Fibroblast of peridontal ligament (primary cell): ENCODE data around the gene CACNA2D3.

Experiments used
- DNase-seq: peaks from one replicate; pipeline ENCODE4 v3.0.0-alpha.2; 2010; ENCODE audit errors: extremely low read depth

Gene CACNA2D3

DNA sequence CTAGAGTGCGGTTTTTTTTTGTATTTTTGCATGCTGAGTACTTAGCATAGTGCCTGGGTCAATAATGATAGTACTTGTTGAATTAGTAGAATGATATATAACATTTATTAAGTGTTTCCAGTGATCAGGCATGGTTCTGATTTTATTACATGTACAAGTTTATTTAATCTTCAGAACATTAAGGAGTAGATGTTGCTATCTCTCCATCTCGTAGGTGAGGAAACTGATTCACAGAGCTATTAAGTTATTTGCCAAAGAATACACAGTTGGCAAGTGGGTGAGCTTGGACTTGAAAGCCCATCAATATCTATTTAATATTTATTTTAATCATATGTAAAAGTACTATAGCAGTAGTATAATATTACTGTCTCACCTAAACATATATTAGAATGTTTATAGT lies 219.5 kb downstream of the CACNA2D3 start:
- no peak for DNase-seq

DNA sequence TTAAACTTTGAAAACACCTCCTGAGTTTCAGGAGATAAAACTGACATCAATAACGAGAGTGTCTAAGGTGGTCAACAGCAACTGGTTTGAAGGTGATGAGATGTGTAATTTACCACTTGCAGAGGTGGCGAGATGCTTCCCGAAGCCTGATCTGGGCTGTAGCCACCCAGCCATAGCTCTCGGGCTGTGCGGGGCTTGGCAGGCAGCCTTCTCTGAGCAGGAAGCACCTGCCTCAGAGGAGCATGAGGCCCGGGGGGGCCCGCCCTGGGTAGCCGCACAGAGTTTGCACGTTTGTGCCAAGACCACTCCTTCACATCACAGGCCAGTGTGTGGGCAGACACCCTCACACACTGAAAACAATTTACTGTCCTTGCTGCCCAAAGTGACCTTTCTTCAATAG lies 220.3 kb downstream of the CACNA2D3 start:
- DNase-seq = no peak

DNA sequence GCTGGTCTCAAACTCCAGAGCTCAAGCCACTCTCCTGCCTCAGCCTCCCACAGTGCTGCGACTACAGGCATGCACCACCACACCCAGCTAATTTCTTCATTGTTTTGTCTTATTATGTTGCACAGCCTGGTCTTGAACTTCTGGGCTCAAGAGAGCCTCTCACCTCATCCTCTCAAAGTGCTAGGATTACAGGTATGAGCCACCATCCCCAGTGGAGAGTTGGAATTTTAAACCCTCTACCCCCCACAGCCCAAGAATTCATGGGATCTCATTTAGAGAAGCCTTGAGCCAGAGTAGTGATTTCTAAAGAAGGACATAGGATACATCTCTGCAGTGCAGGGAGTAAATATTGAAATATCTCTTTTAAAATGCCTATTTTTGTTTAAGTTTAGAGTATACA lies 221.1 kb downstream of the CACNA2D3 start:
- DNase-seq = no peak

DNA sequence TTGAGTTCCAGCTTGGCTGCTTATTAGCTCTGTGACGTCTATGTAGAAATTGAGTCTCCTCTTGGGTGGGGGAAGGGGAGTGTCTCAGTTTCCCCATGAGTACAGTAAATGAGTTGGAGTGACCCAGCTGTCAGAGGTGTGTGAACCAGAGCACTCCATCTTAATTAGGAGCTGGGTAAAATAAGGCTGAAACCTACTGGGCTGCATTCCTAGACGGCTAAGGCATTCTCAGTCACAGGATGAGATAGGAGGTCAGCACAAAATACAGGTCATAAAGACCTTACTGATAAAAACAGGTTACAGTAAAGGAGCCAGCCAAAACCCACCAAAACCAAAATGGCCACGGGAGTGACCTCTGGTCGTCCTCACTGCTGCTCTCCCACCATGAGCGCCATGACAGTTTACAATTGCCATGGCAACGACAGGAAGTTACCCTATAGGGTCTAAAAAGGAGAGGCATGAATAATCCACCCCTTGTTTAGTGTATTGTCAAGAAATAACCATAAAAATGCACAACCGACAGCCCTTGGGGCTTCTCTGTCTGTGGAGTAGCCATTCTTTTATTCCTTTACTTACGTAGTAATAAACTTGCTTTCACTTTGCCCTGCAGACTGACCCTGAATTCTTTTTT lies 222.4 kb downstream of the CACNA2D3 start:
- DNase-seq = no peak

DNA sequence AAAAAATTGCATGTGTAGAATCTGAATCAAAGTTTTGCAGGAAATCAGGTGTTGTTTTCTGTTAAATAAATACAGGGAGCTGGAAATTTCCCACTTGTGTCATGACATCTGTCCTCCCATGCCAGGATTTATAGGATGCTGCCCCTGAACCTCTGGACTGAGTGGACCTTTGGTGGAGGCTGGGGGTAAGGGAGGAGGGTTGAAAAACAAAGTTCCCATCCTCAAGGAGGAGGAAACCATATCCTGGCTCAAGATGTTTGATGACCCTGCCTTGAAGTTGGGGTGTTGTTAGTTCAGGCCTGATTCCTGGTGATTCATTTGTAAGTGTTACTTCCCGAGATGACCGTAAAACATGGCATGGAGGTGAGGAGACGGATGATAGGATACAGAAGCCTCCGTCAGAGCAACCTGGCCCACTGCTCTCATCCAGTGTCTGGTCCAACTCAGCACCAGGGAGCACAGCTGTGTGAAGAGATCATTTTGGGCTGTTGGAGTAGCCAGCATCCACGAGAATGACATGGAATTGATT lies 223.6 kb downstream of the CACNA2D3 start:
- DNase-seq = no peak

DNA sequence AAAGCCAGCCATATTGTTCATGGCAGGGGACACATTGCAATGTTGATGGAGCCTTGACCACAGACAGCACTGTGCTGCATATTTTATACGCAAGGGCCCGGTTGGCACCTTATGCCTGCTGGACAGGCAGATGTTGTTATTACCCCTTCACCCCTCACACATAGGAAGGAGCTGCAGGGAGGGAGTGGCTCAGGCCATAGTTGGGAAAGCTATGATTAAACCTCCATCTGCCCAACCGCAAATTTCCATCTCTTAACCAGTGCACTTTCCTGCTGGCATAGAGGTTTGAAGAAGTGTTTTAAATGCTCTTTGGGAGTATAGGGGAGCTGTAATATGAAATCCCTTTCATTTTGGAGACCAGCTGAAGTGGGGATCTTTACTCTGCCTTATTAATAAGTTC lies 224.7 kb downstream of the CACNA2D3 start:
- no peak for DNase-seq

DNA sequence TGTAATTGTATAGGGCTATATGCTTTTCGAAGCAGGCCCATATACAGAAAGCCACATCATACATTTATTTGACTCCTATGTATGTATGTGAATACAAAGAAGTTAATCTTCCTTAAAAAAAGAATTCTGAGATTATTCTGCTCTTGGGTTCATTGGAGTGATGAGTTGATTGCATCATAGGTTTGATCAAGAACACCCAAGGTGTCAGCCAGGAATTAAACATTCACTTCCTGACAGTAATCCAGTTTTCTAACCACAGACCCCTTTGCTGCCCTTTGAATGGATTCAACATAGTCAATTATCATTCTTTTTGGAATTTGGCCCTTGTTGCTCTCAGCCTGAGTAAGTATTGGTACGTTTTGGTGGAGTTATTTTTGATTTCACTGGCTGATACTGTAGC lies 225.6 kb downstream of the CACNA2D3 start:
- no peak for DNase-seq

DNA sequence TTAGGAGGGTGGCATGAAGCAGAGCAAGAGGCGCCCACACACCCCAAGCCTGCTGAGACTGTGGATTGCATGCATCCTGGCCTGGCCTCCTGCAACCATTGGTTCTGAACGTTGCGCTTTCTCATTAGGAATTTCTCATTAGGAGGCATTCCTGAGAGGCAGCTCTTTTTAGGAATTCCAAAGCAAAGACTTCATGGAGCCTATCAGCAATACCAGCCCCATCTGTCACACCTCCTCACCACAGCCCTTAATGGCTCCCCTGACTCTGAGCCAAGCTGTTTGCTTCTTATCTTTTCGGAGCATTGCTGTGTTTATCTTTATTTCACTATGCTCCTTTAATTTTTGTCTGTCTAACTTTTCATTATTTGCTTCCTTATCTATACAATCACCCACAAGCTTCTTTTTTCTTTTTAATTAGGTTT lies 226.9 kb downstream of the CACNA2D3 start:
- no peak for DNase-seq

DNA sequence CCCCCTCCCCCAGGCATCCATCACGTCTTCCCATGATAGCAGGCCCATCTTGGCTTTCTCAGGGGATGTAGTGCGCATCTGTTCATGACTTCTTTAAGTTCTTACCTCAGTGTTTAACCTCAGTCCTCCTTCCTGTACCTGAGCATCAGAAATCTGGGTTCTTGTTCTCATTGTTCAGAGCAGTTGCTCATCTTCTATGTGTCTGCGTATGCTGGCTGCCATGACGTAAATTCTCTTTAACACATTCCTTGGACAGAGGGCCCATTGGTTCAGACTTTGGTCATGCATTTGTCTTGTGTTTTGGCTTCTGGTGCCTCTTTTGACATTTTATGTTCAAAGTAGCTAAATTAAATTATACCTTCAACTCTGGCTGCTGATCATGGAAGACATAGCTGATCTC lies 227.3 kb downstream of the CACNA2D3 start:
- no peak for DNase-seq

DNA sequence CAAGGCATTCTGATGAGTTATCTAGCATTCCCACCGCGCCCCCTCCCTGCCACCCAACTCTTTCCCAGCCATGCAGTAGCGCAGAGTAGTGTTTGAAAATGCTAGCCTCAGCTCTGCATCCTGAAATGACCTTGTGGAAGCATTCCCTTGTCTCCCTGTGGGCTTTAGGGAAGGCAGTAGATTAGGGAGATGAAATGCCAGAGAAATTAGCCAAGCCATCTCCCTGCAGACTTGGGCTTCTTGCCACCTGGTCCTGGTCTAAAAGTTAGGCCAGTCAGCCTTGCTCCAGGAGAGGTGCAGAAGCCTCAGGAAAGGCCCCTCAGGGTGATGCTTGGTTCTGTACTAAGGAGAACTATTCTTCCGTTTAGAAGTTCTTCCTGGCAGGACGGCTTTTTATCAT lies 231.2 kb downstream of the CACNA2D3 start:
- no peak for DNase-seq

DNA sequence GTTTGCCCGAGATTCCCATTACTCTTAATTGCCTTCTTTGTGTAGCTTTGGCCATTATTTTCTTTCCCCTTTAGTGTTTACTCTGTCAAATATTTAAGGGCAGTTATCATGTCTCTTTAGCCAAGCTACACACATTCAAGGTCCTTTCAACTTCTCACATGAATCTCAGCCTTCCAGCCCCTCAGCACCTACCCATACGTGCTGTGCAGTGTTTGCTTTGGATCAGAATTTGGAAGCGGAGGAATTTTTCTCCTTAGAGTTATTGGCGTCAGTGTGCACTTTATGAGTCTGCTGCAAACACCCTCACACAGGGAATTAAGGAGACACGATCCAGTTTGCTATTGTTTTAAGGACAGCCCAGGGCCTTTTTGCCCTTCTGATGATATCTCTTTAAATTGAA lies 231.6 kb downstream of the CACNA2D3 start:
- no peak for DNase-seq

DNA sequence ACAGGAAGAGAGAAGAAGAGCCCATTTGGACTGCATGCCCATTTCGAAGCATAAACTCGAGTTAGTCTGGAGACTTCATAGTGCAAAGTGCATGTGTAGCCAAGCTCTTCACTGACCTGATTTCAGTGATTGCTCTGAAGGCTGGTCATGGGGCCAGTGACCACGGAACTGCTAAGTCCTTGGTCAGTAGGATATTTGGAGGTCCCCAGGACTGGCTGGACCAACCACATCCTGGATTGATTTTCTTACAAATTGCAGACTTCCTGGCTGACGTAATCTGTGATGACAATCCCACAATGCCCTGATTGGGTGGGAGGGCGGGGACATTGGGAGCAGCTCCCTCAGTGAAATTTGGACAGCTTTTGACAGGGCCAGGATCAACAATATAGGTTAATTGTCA lies 233.4 kb downstream of the CACNA2D3 start:
- DNase-seq = no peak

DNA sequence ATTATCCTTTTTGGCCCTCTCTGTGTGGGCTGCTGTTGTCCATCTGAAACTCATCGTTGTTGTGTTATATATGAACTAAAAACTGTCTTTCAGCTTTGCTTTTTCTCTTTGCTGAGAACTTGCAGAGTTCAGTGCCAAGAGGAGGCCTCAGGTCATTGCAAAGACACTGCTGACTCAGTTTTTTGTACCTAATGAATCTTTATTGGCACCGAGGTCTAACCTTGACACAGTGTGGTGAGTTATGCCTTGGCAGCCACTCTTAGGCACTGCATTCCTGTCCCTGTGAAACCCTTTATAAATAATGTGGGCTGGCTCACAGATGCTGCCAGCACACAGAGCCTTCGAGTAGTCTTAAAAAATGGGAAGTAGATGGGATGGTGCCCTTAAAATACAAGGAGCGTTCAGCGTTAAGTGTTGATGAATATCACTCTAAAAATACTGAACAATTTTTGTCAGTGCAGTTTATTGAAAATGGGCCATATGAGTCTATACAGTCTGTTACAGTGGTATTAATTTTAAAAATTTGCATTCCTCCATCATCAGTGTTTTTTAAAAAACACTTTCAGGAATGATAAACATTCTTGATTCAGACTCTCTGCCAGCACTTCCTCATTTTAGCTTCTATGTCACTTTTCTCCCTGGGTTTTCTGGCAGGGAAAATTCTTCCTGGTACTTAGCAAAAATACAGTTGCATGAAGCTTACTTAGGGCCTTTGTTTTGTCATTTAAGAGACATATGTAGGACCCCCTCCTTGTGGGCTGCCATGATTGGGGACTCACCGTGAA lies 234.1 kb downstream of the CACNA2D3 start:
- DNase-seq = no peak

DNA sequence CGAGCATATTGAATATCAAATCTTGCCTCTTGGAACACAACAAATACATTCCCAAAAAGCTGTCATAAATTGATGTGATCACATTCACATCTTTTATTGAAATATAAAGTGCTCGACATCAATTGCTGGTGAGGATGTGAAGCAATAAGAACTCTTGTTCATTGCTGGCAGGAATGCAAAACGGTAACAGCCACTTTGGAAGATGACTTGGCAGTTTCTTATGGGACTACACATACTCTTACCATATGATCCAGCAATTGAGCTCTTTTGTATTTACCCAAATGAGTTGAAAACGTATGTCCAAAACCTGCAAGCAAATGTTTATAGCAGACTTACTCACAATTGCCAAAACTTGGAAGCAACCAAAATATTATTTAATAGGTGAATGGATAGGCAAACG lies 234.9 kb downstream of the CACNA2D3 start:
- no peak for DNase-seq

DNA sequence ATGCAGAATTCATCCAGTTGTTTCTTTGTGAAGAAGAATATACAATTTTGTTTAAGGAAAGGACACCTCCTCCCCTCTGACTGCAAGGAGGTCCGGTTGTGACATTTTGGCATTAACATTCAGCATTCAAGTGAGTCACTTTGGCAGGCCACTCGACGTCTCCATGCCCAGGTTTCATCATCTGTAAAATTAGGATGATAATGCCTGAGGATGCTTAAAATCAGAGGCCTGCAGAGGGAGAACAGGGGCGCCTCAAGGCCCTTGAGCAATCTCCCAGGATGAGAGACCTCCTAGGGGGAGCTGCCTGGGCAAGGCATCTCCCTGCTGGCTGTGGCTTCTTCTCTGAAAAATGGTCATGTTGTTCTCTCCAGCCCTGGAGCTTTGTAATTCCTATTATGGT lies 236.0 kb downstream of the CACNA2D3 start:
- DNase-seq = no peak

DNA sequence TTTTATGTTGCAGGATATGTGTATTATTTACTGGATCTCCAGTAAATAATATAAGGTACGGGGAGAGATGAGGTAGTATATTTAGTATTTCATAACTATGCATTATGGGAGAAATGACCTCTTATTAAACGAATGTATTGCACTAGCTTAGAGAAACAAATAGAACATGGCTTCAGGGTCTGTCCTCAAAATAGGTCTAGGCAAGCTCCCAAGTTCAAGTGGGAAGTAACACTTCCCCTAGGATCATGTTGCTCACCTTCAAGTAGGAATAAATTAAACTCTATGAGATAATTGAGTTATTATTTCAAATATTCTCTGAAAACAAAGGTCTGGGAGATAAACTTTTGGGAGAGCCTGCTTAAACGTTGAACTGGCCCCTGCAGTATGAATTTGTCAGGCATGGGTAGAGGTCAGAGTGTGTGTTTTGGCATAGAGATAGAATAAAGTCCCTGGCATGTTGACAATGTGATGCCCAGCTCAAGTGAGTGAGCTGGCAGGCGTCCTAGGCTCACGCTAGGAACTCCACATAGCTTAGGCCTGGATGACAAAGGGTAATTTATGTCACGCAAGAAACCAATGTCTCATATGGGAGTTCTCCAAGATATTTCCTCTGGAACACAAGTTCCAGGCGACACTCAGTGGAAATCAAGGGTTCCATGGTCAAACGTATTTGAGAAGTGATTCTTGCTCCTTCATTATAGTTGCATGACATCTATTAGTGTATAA lies 236.8 kb downstream of the CACNA2D3 start:
- DNase-seq = no peak

DNA sequence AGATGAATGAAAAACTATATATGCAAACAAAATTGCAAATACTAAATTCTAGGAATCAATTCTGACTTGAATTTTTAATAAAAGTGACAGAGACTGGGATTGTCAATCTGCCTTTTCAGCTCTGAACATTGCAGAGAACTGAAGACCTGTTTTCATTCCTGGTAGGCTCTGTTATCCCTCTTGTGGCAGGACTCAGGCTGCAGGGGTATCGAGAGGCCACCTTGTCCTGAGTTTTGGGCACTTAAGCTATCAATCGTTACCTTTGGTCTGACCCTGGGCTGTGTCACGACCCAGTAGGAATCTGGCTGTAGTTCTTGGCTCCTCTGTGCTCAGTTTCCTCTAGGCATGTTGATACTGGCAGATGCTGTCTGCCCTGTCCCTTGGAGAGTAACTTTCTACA lies 238.0 kb downstream of the CACNA2D3 start:
- DNase-seq = no peak

DNA sequence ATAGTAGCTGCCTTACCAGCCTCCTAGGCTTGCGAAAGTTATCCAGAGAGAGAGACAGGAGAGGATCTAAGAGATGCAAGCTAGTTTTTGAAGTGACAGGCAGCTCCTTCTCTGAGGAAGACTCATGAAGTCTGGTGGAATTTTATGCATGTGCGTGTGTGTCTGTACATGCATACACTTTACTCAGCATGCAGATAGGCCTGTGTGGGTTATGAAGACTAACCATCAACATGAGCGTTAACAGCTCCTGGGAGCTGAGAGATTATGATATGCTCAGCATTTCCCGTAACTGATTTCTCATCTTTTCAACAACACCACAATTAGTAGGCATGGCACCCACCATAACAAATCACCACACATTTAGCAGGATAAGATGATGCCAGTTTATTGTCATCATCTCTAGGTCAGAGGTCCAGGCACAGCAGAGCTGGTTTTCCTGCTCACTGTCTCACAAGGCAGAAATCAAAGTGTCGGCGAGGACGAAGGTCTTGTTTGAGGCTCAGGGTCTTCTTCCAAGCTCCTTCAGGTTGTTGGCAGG lies 239.5 kb downstream of the CACNA2D3 start:
- no peak for DNase-seq

DNA sequence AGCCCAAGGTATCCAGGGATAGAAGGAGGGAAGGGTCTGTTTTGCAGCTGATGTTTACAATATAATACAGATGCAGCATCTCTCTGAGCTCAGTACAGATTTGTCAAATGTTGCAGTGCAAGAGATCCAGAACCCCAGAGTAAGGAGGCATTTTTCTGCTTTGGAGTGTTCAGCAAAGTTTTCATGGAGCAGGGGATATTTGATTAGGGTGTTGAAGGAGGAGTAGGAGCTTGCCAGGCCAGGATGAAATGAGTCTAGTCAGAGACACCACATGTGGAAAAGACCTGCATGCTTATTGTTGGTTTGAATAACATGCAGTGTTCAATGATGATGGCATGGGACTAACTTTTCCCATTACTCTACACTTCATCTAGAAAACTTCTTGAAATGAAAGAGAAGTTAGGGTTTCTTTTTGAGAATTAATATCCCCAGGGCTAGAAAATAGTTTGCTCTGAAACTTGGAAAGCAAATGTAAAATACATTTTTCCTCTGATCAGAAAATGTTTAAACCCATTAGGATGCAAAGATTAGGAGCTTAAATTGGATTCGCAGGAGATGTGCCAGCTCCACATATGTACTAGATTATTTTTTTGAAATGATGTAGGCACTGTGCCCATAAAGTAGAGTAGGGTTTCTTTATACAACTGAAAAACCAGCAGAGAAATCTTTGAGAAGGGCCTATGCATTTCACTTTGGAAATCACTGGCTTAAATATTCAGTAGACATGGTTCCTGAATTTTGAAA lies 243.8 kb downstream of the CACNA2D3 start:
- no peak for DNase-seq

DNA sequence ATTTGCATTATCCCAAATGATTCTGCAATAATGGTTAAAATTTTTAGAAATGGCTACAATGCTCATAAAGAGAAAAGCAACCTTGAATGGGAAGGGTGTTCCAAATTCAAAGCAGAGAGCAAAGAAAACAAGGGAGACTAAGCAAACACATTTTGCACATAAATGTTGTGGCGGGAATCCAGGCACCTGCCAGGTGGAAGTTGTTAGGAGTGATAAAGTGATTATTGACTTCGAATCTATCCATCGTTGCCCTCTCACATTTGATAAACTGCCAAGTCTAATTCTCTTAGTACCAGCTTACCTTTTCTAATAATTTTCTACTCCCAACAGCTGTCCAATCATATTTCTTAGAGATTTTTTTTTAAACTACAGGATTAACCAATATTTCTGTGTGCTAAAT lies 244.5 kb downstream of the CACNA2D3 start:
- DNase-seq = no peak

DNA sequence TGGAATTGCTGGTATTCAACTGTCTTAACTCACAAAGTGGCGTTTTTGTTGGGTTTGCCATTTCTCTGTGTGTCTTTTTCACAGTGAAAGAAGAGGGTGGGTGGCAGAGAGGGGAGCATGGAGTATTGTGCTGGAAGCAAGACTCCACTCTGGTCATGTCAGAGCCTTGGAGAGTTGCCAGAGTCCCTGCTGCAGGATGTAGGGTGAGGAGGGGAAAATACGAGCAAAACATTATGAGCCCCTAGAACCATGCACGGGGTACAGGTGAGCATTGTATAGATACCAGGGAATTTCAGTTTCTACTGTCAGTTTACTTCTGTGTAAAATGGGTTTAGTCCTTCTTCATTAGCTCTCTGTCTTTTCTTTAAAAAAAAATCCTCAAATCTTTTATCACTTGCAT lies 249.9 kb downstream of the CACNA2D3 start:
- DNase-seq = no peak
